SK-N-SH treated with all-trans-retinoic acid at 6 μM for 48 hours (cell line): ENCODE data around the gene NUMB.

Experiments
- BACH2 ChIP-seq: fragments of 250-450 bp; sonication (Bioruptor Pico); IDR thresholded peaks from 2 replicates; pipeline ENCODE4 v1.9.0; 2021; ENCODE audit warnings: mild to moderate bottlenecking, borderline replicate concordance
- CSRNP3 ChIP-seq: fragments of 250-450 bp; sonication (Bioruptor Pico); IDR thresholded peaks from 2 replicates; pipeline ENCODE4 v1.5.1; 2021; ENCODE audit warnings: mild to moderate bottlenecking, moderate library complexity
- ESRRG ChIP-seq: fragments of 250-450 bp; sonication (Bioruptor Pico); IDR thresholded peaks from 2 replicates; pipeline ENCODE4 v1.6.1; 2021; ENCODE audit warnings: mild to moderate bottlenecking
- PATZ1 ChIP-seq: fragments of 250-450 bp; sonication (Bioruptor Pico); IDR thresholded peaks from 2 replicates; pipeline ENCODE4 v1.8.0; 2020; ENCODE audit warnings: mild to moderate bottlenecking, moderate library complexity, borderline replicate concordance
- POU6F1 ChIP-seq: fragments of 250-450 bp; sonication (Bioruptor Pico); IDR thresholded peaks from 2 replicates; pipeline ENCODE4 v1.8.0; 2021; ENCODE audit warnings: low read depth, mild to moderate bottlenecking, moderate library complexity, borderline replicate concordance
- PPARA ChIP-seq: fragments of 250-450 bp; sonication (Bioruptor Pico); IDR thresholded peaks from 2 replicates; pipeline ENCODE4 v1.5.0; 2020; ENCODE audit warnings: mild to moderate bottlenecking, borderline replicate concordance
- RARB ChIP-seq: fragments of 250-450 bp; sonication (Bioruptor Pico); IDR thresholded peaks from 2 replicates; pipeline ENCODE4 v1.8.0; 2021; ENCODE audit warnings: mild to moderate bottlenecking, moderate library complexity
- TSHZ2 ChIP-seq: fragments of 250-450 bp; sonication (Bioruptor Pico); IDR thresholded peaks from 2 replicates; pipeline ENCODE4 v1.5.0; 2020; ENCODE audit warnings: mild to moderate bottlenecking, moderate library complexity
- ZFP3 ChIP-seq: fragments of 250-450 bp; sonication (Bioruptor Pico); IDR thresholded peaks from 2 replicates; pipeline ENCODE4 v1.5.0; 2020; ENCODE audit warnings: mild to moderate bottlenecking, moderate library complexity

GRCh38 chr14:73230051-73230450 is 228.3 kb downstream of the NUMB start:
- TF ChIP-seq PPARA, result no peak
- TF ChIP-seq BACH2 (CRISPR knock-in tag), result no peak
- no peak for TF ChIP-seq RARB (CRISPR knock-in tag)
- no peak for TF ChIP-seq CSRNP3 (CRISPR knock-in tag)
- TF ChIP-seq ESRRG (CRISPR knock-in tag), result no peak
- no peak for TF ChIP-seq TSHZ2 (CRISPR knock-in tag)
- no peak for TF ChIP-seq ZFP3 (CRISPR knock-in tag)
- no peak for TF ChIP-seq PATZ1 (CRISPR knock-in tag)
- TF ChIP-seq POU6F1 (CRISPR knock-in tag), result no peak
